Common myeloid progenitor, CD34-positive (primary cell): ENCODE results near the gene GPLD1.
"Not testable (repeated sequence)": the region's sequence is repeated elsewhere in the genome, so short reads cannot be mapped to it uniquely, and the experiment has no call there.

Experiments
- CTCF ChIA-PET: fragments of 350-600 bp; sonication (Branson Sonifier 250); formaldehyde crosslinking; loops from one replicate; lab custom pipeline; 2021; ENCODE audit warnings: antibody characterized with exemption; lab: Charles Lee
- POLR2A ChIA-PET: fragments of 350-600 bp; sonication (Branson Sonifier 250); formaldehyde crosslinking; loops from one replicate; lab custom pipeline; 2021; ENCODE audit warnings: antibody characterized with exemption; lab: Charles Lee
- DNase-seq, 3 donors: peaks; one replicate each; pipeline versions ENCODE4 v3.0.0 to v3.0.0-alpha.2; 2013
- H3K27ac ChIP-seq, 2 experiments: 1 replicate in 1 of 2; 2 replicates in 1 of 2; pipeline ENCODE4 v1.7.0; 2013; ENCODE audit warnings: inconsistent platforms in 2 of 2, low read length in 2 of 2, mild to moderate bottlenecking in 2 of 2, low read depth in 1 of 2, moderate library complexity in 1 of 2; ENCODE audit not compliant: severe bottlenecking in 2 of 2, insufficient read depth in 1 of 2, poor library complexity in 1 of 2
- H3K27me3 ChIP-seq, 5 experiments: replicated peaks in 2 of 5; 1 replicate in 3 of 5; 2 replicates in 2 of 5; pipeline versions ENCODE4 v1.6.1 to v1.7.0; 2013; ENCODE audit warnings: low read length in 4 of 5, mild to moderate bottlenecking in 2 of 5, moderate library complexity in 2 of 5, inconsistent platforms in 1 of 5; ENCODE audit not compliant: insufficient read depth in 5 of 5, control insufficient read depth in 4 of 5
- H3K36me3 ChIP-seq, 4 experiments: 1 replicate in 2 of 4; 2 replicates in 2 of 4; pipeline versions ENCODE4 v1.6.1 to v1.7.0; 2013; ENCODE audit warnings: low read length in 3 of 4, control low read depth in 1 of 4, mild to moderate bottlenecking in 1 of 4; ENCODE audit not compliant: control insufficient read depth in 4 of 4, insufficient read depth in 4 of 4
- H3K4me1 ChIP-seq, 4 experiments: 1 replicate in 3 of 4; 2 replicates in 1 of 4; pipeline versions ENCODE4 v1.6.1 to v1.7.1; 2013; ENCODE audit warnings: low read length in 3 of 4, mild to moderate bottlenecking in 3 of 4, control low read depth in 1 of 4, inconsistent platforms in 1 of 4, moderate library complexity in 1 of 4; ENCODE audit not compliant: control insufficient read depth in 4 of 4, insufficient read depth in 4 of 4; ENCODE audit errors: control extremely low read depth in 1 of 4
- H3K4me3 ChIP-seq, 7 experiments: 1 replicate in 4 of 7; 2 replicates in 3 of 7; pipeline versions ENCODE4 v1.5.1 to v1.7.0; 2013; ENCODE audit warnings: mild to moderate bottlenecking in 7 of 7, low read length in 6 of 7, moderate library complexity in 6 of 7, inconsistent platforms in 2 of 7, low read depth in 2 of 7, control low read depth in 1 of 7; ENCODE audit not compliant: insufficient read depth in 4 of 7, control insufficient read depth in 1 of 7; ENCODE audit errors: extremely low read depth in 1 of 7
- H3K9me3 ChIP-seq, 5 experiments: 1 replicate in 4 of 5; 2 replicates in 1 of 5; pipeline versions ENCODE4 v1.6.1 to v1.7.1; 2013; ENCODE audit warnings: low read length in 4 of 5, mild to moderate bottlenecking in 2 of 5, inconsistent platforms in 1 of 5, low read depth in 1 of 5, moderate library complexity in 1 of 5; ENCODE audit not compliant: control insufficient read depth in 4 of 5, insufficient read depth in 2 of 5; ENCODE audit errors: control extremely low read depth in 1 of 5
- WGBS: methylation state at CpG from one replicate; pipeline ENCODE4 v1.1.5; 2013; ENCODE audit not compliant: insufficient coverage; 5-methylcytosine and 5-hydroxymethylcytosine counted together

Gene GPLD1

DNA sequence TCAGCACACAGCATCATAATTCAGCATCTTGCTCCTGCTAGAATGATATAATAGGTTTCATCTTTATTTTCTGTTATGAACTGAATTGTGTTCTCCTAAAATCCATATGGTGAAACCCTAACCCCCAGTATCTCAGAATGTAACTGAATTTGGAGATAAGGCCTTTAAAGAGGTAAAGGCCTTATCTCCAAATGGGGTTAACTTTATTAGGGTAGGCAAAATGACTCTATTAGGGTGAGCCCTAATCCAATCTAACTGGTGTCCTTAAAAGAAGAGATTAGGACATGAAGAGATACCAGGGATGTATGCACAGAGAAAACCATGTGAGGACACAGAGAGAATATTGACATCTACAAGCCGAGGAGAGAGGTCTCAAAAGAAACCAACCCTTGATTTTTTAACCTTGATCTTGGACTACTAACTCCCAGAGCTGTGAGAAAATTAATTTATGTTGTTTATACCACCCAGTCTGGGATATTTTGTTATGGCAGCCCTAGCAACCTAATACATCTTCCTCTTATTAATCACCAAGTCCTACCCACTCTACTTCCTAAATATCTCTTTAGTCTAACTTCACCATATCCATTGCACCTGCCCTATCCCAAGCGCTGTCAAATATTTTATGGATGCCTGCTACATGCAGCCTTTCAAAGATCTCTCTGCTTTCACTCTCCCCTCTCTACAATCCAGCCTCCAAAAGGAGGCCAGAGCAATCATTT, 95.2 kb downstream of the GPLD1 start:
- Histone ChIP-seq H3K27me3 (peaks cover 0 to 2% (median 0%) of the 10 kb centered on the region in 5 experiments), H3K36me3 (no peaks in the 10 kb centered on the region), H3K4me1 (no peaks in the 10 kb centered on the region), H3K27ac (no peak overlapping the region), H3K9me3 (peaks cover 0 to 11% (median 6%) of the 10 kb centered on the region in 5 experiments), H3K4me3 (no peak overlapping the region)
- WGBS: 100% methylated on average over 1 of the region's 2 CpGs
- DNase-seq: no peak
- CTCF ChIA-PET: interaction anchor here (2.2 kb wide), 1 partner anchor 111 kb away, joined by 5 read pairs; no protein-coding TSS in a partner anchor
- POLR2A ChIA-PET: no interaction called here

DNA sequence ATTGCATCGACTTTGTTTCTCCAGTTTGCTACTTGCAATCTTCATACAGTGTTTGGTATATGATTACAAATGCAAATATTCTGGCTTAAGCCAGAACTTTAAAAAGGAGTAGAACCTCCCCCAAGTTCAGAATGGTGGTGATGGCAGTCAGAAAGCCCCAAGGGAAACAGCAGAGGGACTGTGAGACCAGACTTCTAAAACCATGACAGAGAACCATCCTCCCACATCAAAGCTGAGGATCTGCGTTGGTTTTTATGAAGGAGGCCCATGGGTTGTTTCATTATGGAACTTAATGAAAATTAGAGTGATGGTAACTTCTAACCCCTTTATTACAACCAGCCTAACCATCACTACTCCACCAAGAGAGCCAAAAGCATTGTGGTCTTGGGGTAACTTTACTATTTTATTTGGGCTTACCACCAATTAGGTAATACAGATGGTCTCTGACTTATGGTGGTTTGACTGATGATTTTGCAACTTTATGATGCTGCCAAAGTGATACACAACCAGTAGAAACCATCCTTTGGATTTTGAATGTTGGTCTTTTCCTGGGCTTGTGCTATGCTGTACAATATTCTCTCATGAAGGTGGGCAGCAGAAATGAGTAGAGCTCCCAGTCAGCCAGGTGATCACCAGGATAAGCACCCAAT, 97.5 kb downstream of the GPLD1 start:
- Histone ChIP-seq H3K9me3 (peaks cover 0 to 7% (median 5%) of the 10 kb centered on the region in 5 experiments), H3K36me3 (no peaks in the 10 kb centered on the region), H3K4me1 (no peaks in the 10 kb centered on the region), H3K4me3 (no peak overlapping the region), H3K27me3 (peaks cover 0 to 2% (median 0%) of the 10 kb centered on the region in 5 experiments), H3K27ac (no peak overlapping the region)
- ChIA-PET POLR2A (no interaction called here), CTCF (interaction anchor here (0.9 to 2.2 kb wide), 2 partner anchors 109 to 110 kb away, joined by 3 to 5 read pairs; no protein-coding TSS in a partner anchor)
- no CpG with 5 or more reads among the region's 2 CpGs for WGBS
- DNase-seq: no peak

DNA sequence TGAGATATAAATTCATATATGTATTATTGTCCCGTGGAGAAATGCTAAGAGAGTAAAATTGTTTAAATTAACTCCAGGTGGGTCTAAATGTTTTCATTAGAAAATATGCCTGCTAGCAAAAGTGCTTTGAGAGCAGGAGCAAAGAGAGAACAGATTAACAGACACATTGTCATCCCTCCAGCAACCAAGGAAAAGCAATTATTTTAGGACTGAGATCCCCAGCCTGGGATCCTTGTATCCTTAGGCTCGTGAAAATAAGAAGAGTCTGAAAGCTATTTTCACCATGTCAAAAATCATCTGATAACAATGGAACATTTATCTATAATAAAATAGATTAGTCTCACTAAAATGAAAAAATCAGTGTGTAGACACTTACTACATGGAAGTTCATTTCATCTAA, 98.2 kb downstream of the GPLD1 start:
- Histone ChIP-seq H3K27ac (no peak overlapping the region), H3K9me3 (peaks cover 0 to 2% (median 0%) of the 10 kb centered on the region in 5 experiments), H3K4me3 (no peak overlapping the region), H3K36me3 (no peaks in the 10 kb centered on the region), H3K27me3 (peaks cover 0 to 2% (median 0%) of the 10 kb centered on the region in 5 experiments), H3K4me1 (no peaks in the 10 kb centered on the region)
- POLR2A ChIA-PET: no interaction called here
- CTCF ChIA-PET: no interaction called here
- no peak for DNase-seq
- WGBS: 100% methylated on average over 1 of the region's 2 CpGs

DNA sequence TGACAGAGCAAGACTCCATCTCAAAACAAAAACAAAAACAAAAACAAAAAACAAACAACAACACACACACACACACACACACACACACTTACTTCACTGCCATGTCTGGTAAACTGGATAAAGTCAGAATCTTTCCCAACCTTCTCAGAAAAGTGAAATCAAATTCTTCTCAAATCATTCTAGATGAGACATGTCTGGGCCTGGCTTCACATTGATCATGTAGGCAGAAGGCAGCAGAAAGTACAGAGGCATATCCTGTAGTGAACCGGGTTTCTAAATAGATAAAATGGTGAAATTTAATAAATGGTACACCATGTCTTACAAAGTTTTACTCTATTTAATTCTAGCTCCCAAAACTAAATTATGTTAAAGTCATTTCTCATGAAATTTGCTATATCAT, 101.6 kb downstream of the GPLD1 start:
- no CpG with 5 or more reads among the region's 1 CpG for WGBS
- DNase-seq: no peak
- no peak overlapping the region for H3K4me3 ChIP-seq
- POLR2A ChIA-PET: interaction anchor here (1.1 kb wide), 1 partner anchor 105 kb away, joined by 3 read pairs; no protein-coding TSS in a partner anchor
- H3K9me3 ChIP-seq: no peaks in the 10 kb centered on the region
- H3K27me3 ChIP-seq: peaks cover 0 to 2% (median 0%) of the 10 kb centered on the region in 5 experiments
- no peak overlapping the region for H3K27ac ChIP-seq
- no peaks in the 10 kb centered on the region for H3K36me3 ChIP-seq
- CTCF ChIA-PET: interaction anchor here (0.9 to 4.1 kb wide), 2 partner anchors 18 to 105 kb away, joined by 3 to 25 read pairs; no protein-coding TSS in a partner anchor
- no peaks in the 10 kb centered on the region for H3K4me1 ChIP-seq

DNA sequence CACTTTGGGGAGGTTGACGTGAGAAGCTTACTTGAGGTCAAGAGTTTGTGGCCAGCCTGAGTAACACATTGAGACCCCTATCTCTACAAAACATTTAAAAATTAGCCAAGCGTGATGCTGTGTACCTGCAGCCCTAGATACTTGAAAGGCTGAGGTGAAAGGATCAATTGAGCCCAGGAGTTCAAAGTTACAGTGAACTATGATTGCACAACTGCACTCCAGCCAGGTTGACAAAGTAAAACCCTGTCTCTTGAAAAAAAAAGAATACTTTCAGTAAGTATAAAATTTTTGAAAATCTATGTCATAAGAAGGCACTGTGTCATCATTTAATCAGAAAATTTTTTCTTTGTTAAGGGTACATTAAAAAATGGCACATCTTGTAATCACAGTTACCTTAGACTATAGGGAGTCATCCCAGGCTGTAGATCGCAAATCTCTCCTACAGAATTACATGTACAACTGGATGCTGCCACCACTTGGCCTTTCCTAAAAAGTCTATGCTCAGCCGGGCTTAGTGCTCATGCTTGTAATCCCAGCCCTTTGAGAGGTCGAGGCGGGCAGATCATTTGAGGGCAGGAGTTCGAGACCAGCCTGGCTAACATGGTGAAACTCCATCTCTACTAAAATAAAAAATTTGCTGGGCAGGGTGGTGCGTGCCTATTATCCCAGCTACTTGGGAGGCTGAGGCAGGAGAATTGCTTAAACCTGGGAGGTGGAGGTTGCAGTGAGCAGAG, 103.7 kb downstream of the GPLD1 start:
- H3K36me3 ChIP-seq: no peaks in the 10 kb centered on the region
- no peaks in the 10 kb centered on the region for H3K9me3 ChIP-seq
- no peaks in the 10 kb centered on the region for H3K27me3 ChIP-seq
- H3K4me3 ChIP-seq: no peak overlapping the region
- DNase-seq: no peak
- no peaks in the 10 kb centered on the region for H3K4me1 ChIP-seq
- ChIA-PET CTCF (interaction anchor here (1.5 kb wide), 1 partner anchor 25 kb away, joined by 3 read pairs; no protein-coding TSS in a partner anchor), POLR2A (no interaction called here)
- WGBS: 94% methylated on average over 5 of the region's 8 CpGs
- no peak overlapping the region for H3K27ac ChIP-seq

DNA sequence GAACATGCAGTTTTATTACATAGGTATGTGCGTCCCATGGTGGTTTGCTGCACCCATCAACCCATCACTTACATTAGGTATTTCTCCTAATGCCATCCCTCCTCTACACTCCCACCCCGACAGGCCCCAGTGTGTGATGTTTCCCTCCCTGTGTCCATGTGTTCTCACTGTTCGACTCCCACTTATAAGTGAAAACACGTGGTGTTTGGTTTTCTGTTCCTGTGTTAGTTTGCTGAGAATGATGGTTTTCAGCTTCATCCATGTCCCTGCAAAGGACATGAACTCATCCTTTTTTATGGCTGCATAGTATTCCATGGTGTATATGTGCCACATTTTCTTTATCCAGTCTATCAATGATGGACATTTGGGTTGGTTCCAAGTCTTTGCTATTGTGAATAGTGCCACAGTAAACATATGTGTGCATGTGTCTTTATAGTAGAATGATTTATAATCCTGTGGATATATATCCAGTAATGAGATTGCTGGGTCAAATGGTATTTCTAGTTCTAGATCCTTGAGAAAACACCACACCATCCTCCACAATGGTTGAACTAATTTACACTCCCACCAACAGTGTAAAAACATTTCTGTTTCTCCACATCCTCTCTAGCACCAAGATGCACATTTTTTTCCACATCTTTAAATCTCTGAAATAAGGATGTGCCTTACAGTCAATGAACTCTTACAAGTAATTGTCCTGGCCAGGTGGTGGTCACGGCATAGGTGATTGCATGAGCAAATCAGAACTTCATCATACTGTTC, 104.8 kb downstream of the GPLD1 start:
- POLR2A ChIA-PET, H3K27me3 ChIP-seq, H3K4me3 ChIP-seq, H3K9me3 ChIP-seq, H3K4me1 ChIP-seq, DNase-seq, H3K27ac ChIP-seq, H3K36me3 ChIP-seq: not testable (repeated sequence)
- CTCF ChIA-PET: interaction anchor here (1.5 kb wide), 1 partner anchor 24 kb away, joined by 3 read pairs; no protein-coding TSS in a partner anchor
- WGBS: no CpG with 5 or more reads among the region's 5 CpGs
